Measurements from ENCODE around the gene PGM3.

The PGM3 gene

DNA sequence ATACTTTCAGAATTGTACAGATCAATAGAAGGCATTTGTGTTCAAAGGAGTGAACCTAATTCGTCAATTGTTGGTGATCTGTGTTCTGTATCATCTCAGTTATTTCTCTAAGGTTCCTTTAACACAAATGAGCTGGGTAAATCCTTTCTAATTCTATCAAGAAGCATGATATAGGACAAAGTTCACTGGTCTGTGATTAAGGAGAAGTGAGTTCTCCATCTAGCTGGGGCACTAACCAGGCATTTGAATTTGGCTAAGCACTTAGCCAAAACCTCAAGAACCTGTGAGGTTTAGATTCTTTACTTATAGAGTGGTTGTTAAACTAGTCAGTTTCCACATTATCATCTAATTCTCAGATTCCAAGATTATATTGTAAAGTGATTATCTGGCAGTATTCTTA lies 75.3 kb downstream of the PGM3 start:
- in situ Hi-C loops (cut with HindIII; ENCODE audit: low sequenced_read_pairs), result no loop called here
- TF ChIP-seq, protein P1, sequence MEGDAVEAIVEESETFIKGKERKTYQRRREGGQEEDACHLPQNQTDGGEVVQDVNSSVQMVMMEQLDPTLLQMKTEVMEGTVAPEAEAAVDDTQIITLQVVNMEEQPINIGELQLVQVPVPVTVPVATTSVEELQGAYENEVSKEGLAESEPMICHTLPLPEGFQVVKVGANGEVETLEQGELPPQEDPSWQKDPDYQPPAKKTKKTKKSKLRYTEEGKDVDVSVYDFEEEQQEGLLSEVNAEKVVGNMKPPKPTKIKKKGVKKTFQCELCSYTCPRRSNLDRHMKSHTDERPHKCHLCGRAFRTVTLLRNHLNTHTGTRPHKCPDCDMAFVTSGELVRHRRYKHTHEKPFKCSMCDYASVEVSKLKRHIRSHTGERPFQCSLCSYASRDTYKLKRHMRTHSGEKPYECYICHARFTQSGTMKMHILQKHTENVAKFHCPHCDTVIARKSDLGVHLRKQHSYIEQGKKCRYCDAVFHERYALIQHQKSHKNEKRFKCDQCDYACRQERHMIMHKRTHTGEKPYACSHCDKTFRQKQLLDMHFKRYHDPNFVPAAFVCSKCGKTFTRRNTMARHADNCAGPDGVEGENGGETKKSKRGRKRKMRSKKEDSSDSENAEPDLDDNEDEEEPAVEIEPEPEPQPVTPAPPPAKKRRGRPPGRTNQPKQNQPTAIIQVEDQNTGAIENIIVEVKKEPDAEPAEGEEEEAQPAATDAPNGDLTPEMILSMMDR (IDR thresholded peaks at IDR 0.05; ENCODE audit: low read depth, low read length, missing control alignments), result no peak
- no peak for DNase-seq (ENCODE audit: low read depth)
- H3K4me3 ChIP-seq (ENCODE audit: low read depth, low read length), result no peak overlapping the region

Data from astrocyte of the cerebellum (primary cell).